Subcutaneous adipose tissue (tissue), 4 donors: ENCODE data around the gene UBASH3A. TPM values are rescaled to one million over a fixed set of nuclear protein-coding genes. Genes with fewer than 3 reads are reported as not detected.

Experiments
- total RNA-seq, 4 donors: library from RNA; depleted of rRNA; stranded (reverse); fragments of >200 nt; gene quantifications; one replicate each; pipeline ENCODE4 v1.1.0, GENCODE V29; 2016
- TF ChIP-seq, protein P1 (sequence below): fragments of 450-650 bp; IDR thresholded peaks from one replicate; pipeline ENCODE4 v1.5.1; 2016; ENCODE audit warnings: low read depth, mild to moderate bottlenecking, control low read depth, antibody characterized with exemption, moderate library complexity

UBASH3A gene
- total RNA-seq, 4 donors from 2014 or later, result 0.38 to 1.2 (median 0.66) TPM; not detected in 1

DNA sequence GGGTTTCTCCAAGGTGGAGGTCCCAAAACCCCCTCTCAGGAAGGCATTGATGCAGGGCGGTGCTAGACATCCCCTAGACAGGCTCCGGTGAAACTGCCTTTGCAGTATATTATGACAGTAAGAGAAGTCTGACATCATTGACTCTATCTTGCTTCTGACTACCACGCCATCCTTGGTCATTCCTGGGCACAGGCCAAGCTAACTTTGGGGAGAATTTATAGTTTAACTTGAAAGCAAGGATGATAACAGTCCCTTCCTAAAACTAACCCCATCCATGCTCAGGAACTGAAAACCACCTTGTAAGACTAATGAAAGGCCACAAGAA, 62.1 kb downstream of the UBASH3A start:
- TF ChIP-seq, protein P1, sequence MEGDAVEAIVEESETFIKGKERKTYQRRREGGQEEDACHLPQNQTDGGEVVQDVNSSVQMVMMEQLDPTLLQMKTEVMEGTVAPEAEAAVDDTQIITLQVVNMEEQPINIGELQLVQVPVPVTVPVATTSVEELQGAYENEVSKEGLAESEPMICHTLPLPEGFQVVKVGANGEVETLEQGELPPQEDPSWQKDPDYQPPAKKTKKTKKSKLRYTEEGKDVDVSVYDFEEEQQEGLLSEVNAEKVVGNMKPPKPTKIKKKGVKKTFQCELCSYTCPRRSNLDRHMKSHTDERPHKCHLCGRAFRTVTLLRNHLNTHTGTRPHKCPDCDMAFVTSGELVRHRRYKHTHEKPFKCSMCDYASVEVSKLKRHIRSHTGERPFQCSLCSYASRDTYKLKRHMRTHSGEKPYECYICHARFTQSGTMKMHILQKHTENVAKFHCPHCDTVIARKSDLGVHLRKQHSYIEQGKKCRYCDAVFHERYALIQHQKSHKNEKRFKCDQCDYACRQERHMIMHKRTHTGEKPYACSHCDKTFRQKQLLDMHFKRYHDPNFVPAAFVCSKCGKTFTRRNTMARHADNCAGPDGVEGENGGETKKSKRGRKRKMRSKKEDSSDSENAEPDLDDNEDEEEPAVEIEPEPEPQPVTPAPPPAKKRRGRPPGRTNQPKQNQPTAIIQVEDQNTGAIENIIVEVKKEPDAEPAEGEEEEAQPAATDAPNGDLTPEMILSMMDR, result no peak

DNA sequence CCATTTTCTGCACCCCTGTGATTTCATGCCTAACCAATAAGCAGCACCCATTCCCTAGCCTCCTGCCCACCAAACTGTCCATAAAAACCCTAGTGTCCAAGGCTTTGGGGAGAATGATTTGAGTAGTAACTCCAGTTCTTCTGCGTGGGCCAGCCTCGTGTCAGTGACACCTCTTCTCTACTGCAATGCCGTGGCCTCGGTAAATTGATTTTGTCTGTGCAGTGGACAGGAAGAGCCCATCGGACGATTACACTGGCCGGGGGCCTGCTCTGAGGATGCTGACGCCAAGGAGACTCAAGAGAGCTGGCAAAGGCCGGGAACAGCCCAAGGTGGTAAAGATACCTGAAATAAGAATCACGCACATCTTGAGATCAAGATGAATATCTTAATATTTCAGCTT, 63.0 kb downstream of the UBASH3A start:
- TF ChIP-seq, protein P1, result no peak

DNA sequence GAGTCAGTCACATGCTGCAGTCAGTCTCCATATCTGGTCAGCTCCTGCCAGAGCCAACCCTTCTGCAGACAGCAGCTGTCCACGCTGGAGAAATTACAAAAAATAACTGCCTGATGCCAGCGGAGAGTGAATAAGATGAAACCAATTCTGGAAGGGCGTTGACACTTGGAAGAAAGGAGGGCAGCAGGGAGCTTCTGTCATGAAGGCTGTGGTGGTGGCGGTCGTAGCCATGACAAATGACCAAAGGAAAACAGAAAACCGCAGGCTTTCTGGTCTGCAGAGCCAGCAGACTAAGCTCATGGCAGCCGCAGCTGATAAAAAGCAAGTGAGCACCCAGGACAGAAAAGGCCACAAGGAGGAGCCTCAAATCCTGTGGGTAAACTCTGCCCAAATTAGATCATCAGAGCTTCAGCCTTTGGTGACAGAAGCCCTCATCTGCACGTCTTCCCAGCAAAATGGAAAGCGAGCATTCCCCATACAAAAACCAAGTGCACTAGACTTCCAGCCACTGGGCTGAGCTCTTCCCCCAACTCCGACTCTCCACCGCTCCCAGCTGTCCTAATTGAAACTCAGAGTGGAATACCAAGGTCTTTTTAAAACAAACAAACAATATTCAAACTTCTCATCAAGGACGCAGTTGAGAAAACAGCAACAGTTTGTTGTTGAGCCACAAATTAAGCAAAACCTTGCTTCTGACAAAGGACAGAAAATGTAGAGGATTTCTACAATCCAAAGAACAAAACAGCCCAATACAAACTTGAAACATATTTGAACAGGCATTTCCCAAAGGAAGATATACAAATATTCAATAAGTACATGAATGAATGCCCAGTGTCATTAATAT, 63.7 kb downstream of the UBASH3A start:
- TF ChIP-seq, protein P1, result no peak

DNA sequence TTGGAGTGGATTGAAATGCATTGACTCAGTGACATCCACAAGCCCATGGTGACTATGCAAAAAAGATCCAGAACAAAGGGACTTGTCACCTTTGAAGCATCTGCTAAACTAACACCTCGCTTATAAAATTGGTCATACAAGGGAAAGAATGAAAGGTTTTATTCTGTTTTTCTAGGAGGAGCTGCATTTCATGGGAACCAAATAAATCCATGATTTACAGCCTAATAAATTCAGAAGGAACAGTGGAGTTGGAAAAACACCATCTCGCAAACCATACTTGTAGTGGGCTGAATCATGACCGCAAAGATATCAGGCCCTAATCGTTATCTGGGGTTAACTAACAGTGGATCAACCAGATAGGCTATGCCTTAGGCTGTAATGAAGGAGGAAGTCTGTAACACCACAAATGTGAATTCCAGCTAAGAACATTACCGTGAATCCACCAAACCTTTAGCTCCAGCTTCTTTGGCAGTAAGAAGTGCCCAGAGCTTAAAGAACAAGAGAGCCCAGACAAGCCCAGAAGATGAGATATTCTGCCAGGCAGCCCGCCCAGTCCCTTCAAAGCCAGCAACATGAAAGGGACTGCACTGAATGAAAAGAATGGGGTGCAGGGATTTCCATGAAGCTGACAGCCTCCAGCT, 64.9 kb downstream of the UBASH3A start:
- TF ChIP-seq, protein P1, result no peak

DNA sequence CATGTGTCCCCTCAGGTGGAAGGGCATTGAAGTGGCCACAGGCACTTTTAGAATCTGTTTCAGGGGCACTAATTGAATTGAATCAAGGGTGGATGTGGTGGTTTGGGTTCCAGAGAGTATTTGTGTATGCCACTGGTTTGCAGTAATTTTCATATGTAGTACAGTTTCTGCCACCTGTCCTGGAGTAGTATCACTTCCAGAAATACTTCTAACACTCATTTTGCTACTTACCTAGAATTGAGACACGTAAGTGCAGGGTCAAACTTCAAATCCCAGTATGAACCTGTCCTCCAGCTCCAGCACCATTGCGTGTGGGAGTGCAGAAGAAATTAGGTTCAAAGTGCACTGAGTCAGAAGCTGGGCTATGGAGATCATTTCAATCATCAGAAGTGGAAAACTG, 65.6 kb downstream of the UBASH3A start:
- TF ChIP-seq, protein P1, result no peak

DNA sequence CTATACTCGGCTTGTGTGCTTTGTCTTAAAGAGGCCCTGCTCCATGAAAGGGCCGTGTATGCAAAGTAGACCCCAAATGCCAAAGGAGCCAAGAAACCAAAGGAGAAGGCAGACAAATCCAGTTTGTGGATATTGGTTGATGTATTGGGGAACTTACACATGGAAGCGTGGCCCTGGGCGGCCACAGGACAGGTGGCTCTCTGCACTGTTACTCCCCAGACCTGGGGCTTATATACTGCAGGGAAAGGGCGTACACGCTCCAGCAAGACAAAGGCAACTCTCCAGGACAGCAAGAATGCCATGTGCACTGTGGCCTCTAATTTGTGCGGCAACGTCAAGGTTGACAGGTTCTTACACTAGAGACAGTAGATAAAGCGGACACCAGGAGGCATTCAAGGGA, 67.5 kb downstream of the UBASH3A start:
- TF ChIP-seq, protein P1, result no peak

DNA sequence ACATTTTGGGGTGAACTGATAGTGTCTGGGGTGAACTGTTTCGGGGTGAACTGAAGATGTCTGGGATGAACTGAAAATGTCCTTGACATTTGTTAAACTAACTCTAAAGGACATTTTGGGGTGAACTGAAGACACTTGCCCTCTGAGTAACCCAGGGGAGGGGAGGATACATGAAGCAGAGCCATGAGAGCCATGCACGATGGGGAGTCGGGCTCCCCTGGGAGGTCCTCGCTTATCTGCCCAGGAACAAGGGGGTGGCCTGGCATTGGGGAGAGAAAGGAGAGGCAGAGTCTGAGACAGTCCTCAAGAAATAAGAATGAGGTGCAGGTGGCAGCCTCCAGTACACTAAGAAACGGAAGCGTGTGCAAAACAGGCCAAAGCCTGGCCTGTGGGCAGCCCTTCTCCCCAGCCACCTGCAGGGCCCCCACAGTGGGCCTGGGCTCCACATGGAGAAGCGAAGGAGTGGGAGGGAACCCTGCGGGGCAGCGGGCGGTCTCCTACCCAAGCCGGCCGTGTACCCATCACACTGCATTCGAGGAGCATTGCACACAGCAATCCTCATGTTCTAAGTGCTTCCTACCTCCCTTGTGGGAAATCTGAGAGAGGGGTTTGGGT, 68.1 kb downstream of the UBASH3A start:
- TF ChIP-seq, protein P1, result no peak
